ENCODE data around the gene NTM. TPM values are rescaled to one million over a fixed set of nuclear protein-coding genes. Genes with fewer than 3 reads are reported as not detected.

Gene NTM
- total and polyA plus RNA-seq, 2 donors (not counting 1 experiment from before 2014, with no cell fraction given), result 12.3 to 28.6 TPM

- Histone ChIP-seq H3K9me3 (ENCODE audit: control insufficient read depth, insufficient read depth, low read depth, low read length) (no peaks in the 10 kb centered on the region), H2AFZ (ENCODE audit: low read length) (no peak overlapping the region), H3K4me3 (replicated peaks in 1 of 4; ENCODE audit: control extremely low read depth in 1 of 4, insufficient read depth in 1 of 4, low read depth in 3 of 4, low read length in 4 of 4) (peak overlapping the region in 2 of 4 experiments; percentile 47 to 58), H3K9ac (ENCODE audit: insufficient read depth, low read length) (no peak overlapping the region), H3K36me3 (ENCODE audit: control insufficient read depth, insufficient read depth, low read length) (no peaks in the 10 kb centered on the region), H3K79me2 (ENCODE audit: control insufficient read depth, insufficient read depth, low read length) (no peaks in the 10 kb centered on the region), H3K27ac (ENCODE audit: insufficient read depth, low read length) (peak overlapping the region; percentile 83), H3K4me1 (ENCODE audit: control insufficient read depth, extremely low read depth, insufficient read depth, low read length) (peaks cover 9% of the 10 kb centered on the region), H3K27me3 (ENCODE audit: control insufficient read depth, insufficient read depth, low read length) (no peaks in the 10 kb centered on the region), H3K4me2 (ENCODE audit: extremely low read depth, insufficient read depth, low read length) (peak overlapping the region; percentile 71), H4K20me1 (ENCODE audit: control insufficient read depth, extremely low read depth, insufficient read depth, low read length) (no peaks in the 10 kb centered on the region)
- TF ChIP-seq EZH2 (IDR thresholded peaks at IDR 0.05; ENCODE audit: low read length, missing control alignments) (no peak), CTCF (conservative IDR thresholded peaks at IDR 0.05 in 1 of 2, IDR thresholded peaks at IDR 0.05 in 1 of 2; ENCODE audit: low read depth in 1 of 2, low read length in 2 of 2) (peak; percentile 80 to 84)
- DNase-seq (ENCODE audit: low read depth in 2 of 2), result peak; percentile 88 to 93
Observed at GRCh38 chr11:132126973-132127899, 756.8 kb downstream of the NTM start.

- Histone ChIP-seq H3K27me3 (ENCODE audit: control insufficient read depth, insufficient read depth, low read length) (no peaks in the 10 kb centered on the region), H3K4me2 (ENCODE audit: extremely low read depth, insufficient read depth, low read length) (no peak overlapping the region), H3K9me3 (ENCODE audit: control insufficient read depth, insufficient read depth, low read depth, low read length) (no peaks in the 10 kb centered on the region), H3K36me3 (ENCODE audit: control insufficient read depth, insufficient read depth, low read length) (no peaks in the 10 kb centered on the region), H2AFZ (ENCODE audit: low read length) (no peak overlapping the region), H3K4me3 (replicated peaks in 1 of 4; ENCODE audit: control extremely low read depth in 1 of 4, insufficient read depth in 1 of 4, low read depth in 3 of 4, low read length in 4 of 4) (no peak overlapping the region), H3K79me2 (ENCODE audit: control insufficient read depth, insufficient read depth, low read length) (no peaks in the 10 kb centered on the region), H3K4me1 (ENCODE audit: control insufficient read depth, extremely low read depth, insufficient read depth, low read length) (peaks cover 9% of the 10 kb centered on the region), H3K9ac (ENCODE audit: insufficient read depth, low read length) (no peak overlapping the region), H3K27ac (ENCODE audit: insufficient read depth, low read length) (no peak overlapping the region), H4K20me1 (ENCODE audit: control insufficient read depth, extremely low read depth, insufficient read depth, low read length) (no peaks in the 10 kb centered on the region)
- DNase-seq (ENCODE audit: low read depth in 2 of 2), result no peak
- TF ChIP-seq CTCF (conservative IDR thresholded peaks at IDR 0.05 in 1 of 2, IDR thresholded peaks at IDR 0.05 in 1 of 2; ENCODE audit: low read depth in 1 of 2, low read length in 2 of 2), result no peak
- no peak for TF ChIP-seq EZH2 (IDR thresholded peaks at IDR 0.05; ENCODE audit: low read length, missing control alignments)
Observed at GRCh38 chr11:132127900-132128288, 757.5 kb downstream of the NTM start.

- Histone ChIP-seq H3K9ac (ENCODE audit: insufficient read depth, low read length) (no peak overlapping the region), H3K79me2 (ENCODE audit: control insufficient read depth, insufficient read depth, low read length) (no peaks in the 10 kb centered on the region), H3K36me3 (ENCODE audit: control insufficient read depth, insufficient read depth, low read length) (no peaks in the 10 kb centered on the region), H3K9me3 (ENCODE audit: control insufficient read depth, insufficient read depth, low read depth, low read length) (no peaks in the 10 kb centered on the region), H3K4me1 (ENCODE audit: control insufficient read depth, extremely low read depth, insufficient read depth, low read length) (peaks cover 6% of the 10 kb centered on the region), H3K4me3 (replicated peaks in 1 of 4; ENCODE audit: control extremely low read depth in 1 of 4, insufficient read depth in 1 of 4, low read depth in 3 of 4, low read length in 4 of 4) (no peak overlapping the region), H2AFZ (ENCODE audit: low read length) (no peak overlapping the region), H4K20me1 (ENCODE audit: control insufficient read depth, extremely low read depth, insufficient read depth, low read length) (no peaks in the 10 kb centered on the region), H3K27me3 (ENCODE audit: control insufficient read depth, insufficient read depth, low read length) (no peaks in the 10 kb centered on the region), H3K4me2 (ENCODE audit: extremely low read depth, insufficient read depth, low read length) (no peak overlapping the region), H3K27ac (ENCODE audit: insufficient read depth, low read length) (no peak overlapping the region)
- TF ChIP-seq EZH2 (IDR thresholded peaks at IDR 0.05; ENCODE audit: low read length, missing control alignments) (no peak), CTCF (conservative IDR thresholded peaks at IDR 0.05 in 1 of 2, IDR thresholded peaks at IDR 0.05 in 1 of 2; ENCODE audit: low read depth in 1 of 2, low read length in 2 of 2) (no peak)
- peak in 1 of 2 donors; percentile 15 for DNase-seq (ENCODE audit: low read depth in 2 of 2)
Observed at GRCh38 chr11:132131047-132131446, 760.6 kb downstream of the NTM start.
